Stimulated activated CD8-positive, alpha-beta memory T cell treated with anti-CD3 and anti-CD28 coated beads, Interleukin-2, amount 100 ng/mL, for 48 hours (primary cell): Measurements from ENCODE around the gene PEX11A.

ENCODE experiments used
- DNase-seq, 2 donors: peaks; one replicate each; pipeline ENCODE4 v3.0.0-alpha.2; 2020; ENCODE audit warnings: low read depth in 2 of 2

The PEX11A gene

GRCh38 chr15:89656116-89656815 lies 34.3 kb downstream of the PEX11A start:
- DNase-seq: no peak

- peak in 1 of 2 donors; percentile 27 for DNase-seq
Measured at GRCh38 chr15:89654847-89655805, 35.4 kb downstream of the PEX11A start, which contains the start of gene KIF7. TSS of gene KIF7 (minus strand) at chr15:89655467. CDS start at chr15:89652930, 2,537 bp downstream.

- DNase-seq: no peak
Measured at GRCh38 chr15:89654301-89654761, 36.2 kb downstream of the PEX11A start.

- no peak for DNase-seq
Measured at GRCh38 chr15:89653578-89653977, 37.0 kb downstream of the PEX11A start.

- no peak for DNase-seq
Measured at GRCh38 chr15:89652666-89653065, 37.9 kb downstream of the PEX11A start.

- DNase-seq: no peak
Measured at GRCh38 chr15:89652131-89652530, 38.4 kb downstream of the PEX11A start.

- DNase-seq: no peak
Measured at GRCh38 chr15:89649716-89650115, 40.8 kb downstream of the PEX11A start.

- DNase-seq: no peak
Measured at GRCh38 chr15:89649013-89649625, 41.4 kb downstream of the PEX11A start.

- no peak for DNase-seq
Measured at GRCh38 chr15:89648106-89649012, 42.2 kb downstream of the PEX11A start.

- DNase-seq: peak; percentile 59 to 67
Measured at GRCh38 chr15:89647191-89647851, 43.2 kb downstream of the PEX11A start.

- no peak for DNase-seq
Measured at GRCh38 chr15:89646416-89647141, 44.0 kb downstream of the PEX11A start.

- no peak for DNase-seq
Measured at GRCh38 chr15:89645680-89646079, 44.9 kb downstream of the PEX11A start.

- no peak for DNase-seq
Measured at GRCh38 chr15:89642106-89642505, 48.4 kb downstream of the PEX11A start.

- no peak for DNase-seq
Measured at GRCh38 chr15:89641053-89641452, 49.5 kb downstream of the PEX11A start.

- no peak for DNase-seq
Measured at GRCh38 chr15:89640245-89640644, 50.3 kb downstream of the PEX11A start.

- no peak for DNase-seq
Measured at GRCh38 chr15:89633585-89633984, 57.0 kb downstream of the PEX11A start.

- DNase-seq: no peak
Measured at GRCh38 chr15:89632563-89633430, 57.8 kb downstream of the PEX11A start.

GRCh38 chr15:89631902-89632264 lies 58.7 kb downstream of the PEX11A start:
- DNase-seq: no peak
